HCT116 (cell line): ENCODE results near the gene VRK3.
"Not testable (repeated sequence)": the region's sequence is repeated elsewhere in the genome, so short reads cannot be mapped to it uniquely, and the experiment has no call there.

ENCODE experiments used
- CBX3 ChIP-seq: IDR thresholded peaks from 2 replicates; pipeline ENCODE4 v1.6.1; 2012; ENCODE audit warnings: low read depth
- CTCF ChIP-seq, 3 experiments: fragments of 200-600 bp in 1 of 3; sonication (generic) in 1 of 3; IDR thresholded peaks in 2 of 3; conservative IDR thresholded peaks in 1 of 3; 2 replicates each; pipeline ENCODE4 v1.5.1; 2012 to 2017; ENCODE audit warnings: low read depth in 2 of 3, low read length in 2 of 3, antibody characterized with exemption in 1 of 3, borderline replicate concordance in 1 of 3, control low read depth in 1 of 3, mild to moderate bottlenecking in 1 of 3, mixed read lengths in 1 of 3, mixed run types in 1 of 3, moderate library complexity in 1 of 3; ENCODE audit not compliant: insufficient read depth in 1 of 3
- EZH2 ChIP-seq: fragments of 200-600 bp; sonication (generic); IDR thresholded peaks from 2 replicates; pipeline ENCODE4 v1.6.1; 2017; ENCODE audit warnings: antibody characterized with exemption, mixed run types
- EZH2phosphoT487 ChIP-seq: fragments of 200-600 bp; IDR thresholded peaks from 2 replicates; pipeline ENCODE4 v1.6.1; 2018; ENCODE audit warnings: antibody characterized with exemption, borderline replicate concordance
- JUND ChIP-seq: IDR thresholded peaks from 2 replicates; pipeline ENCODE4 v1.6.1; 2012
- POLR2A ChIP-seq: IDR thresholded peaks from 2 replicates; pipeline ENCODE4 v1.7.0; 2011; ENCODE audit warnings: borderline replicate concordance; ENCODE audit not compliant: insufficient read depth, insufficient read length; ENCODE audit errors: extremely low read depth
- POLR2AphosphoS5 ChIP-seq: IDR thresholded peaks from 2 replicates; pipeline ENCODE4 v1.6.1; 2011; ENCODE audit warnings: mild to moderate bottlenecking, low read depth, low read length, moderate library complexity
- REST ChIP-seq: IDR thresholded peaks from 2 replicates; pipeline ENCODE4 v1.6.1; 2012; ENCODE audit warnings: low read depth
- SP1 ChIP-seq: IDR thresholded peaks from 2 replicates; pipeline ENCODE4 v1.6.1; 2012; ENCODE audit warnings: low read depth
- SRF ChIP-seq: IDR thresholded peaks from 2 replicates; pipeline ENCODE4 v1.6.1; 2012; ENCODE audit warnings: low read depth
- YY1 ChIP-seq: IDR thresholded peaks from 2 replicates; pipeline ENCODE4 v1.6.1; 2011; ENCODE audit warnings: low read length, low read depth, moderate library complexity, mild to moderate bottlenecking; ENCODE audit not compliant: insufficient replicate concordance; ENCODE audit errors: extremely low read depth
- ZBTB33 ChIP-seq: IDR thresholded peaks from 2 replicates; pipeline ENCODE4 v1.6.1; 2011; ENCODE audit warnings: mild to moderate bottlenecking, low read length, moderate library complexity; ENCODE audit not compliant: insufficient replicate concordance; ENCODE audit errors: extremely low read depth
- ZNF274 ChIP-seq: fragments of 200-500 bp; sonication (Bioruptor generic); IDR thresholded peaks from 2 replicates; pipeline ENCODE4 v1.6.1; 2014; ENCODE audit warnings: mild to moderate bottlenecking, low read depth, low read length, inconsistent platforms

- TF ChIP-seq CBX3; ZNF274; EZH2phosphoT487; CTCF (IDR thresholded peaks at IDR 0.05 in 2 of 3, conservative IDR thresholded peaks at IDR 0.05 in 1 of 3; ENCODE audit: borderline replicate concordance in 1 of 3, insufficient read depth in 1 of 3, low read depth in 2 of 3, low read length in 2 of 3); JUND; SRF; EZH2; SP1; REST; POLR2AphosphoS5; POLR2A; ZBTB33; YY1: not testable (repeated sequence)
Observed at GRCh38 chr19:49960980-49961379, 64.2 kb downstream of the VRK3 start, which contains the start of gene SIGLEC11.
